Activated gamma-delta T cell (primary cell): Measurements from ENCODE around the gene ACVR2B.

Experiments
- DNase-seq: peaks from one replicate; lab custom pipeline; 2025; lab: John Stamatoyannopoulos, UW

Gene ACVR2B

GRCh38 chr3:38458796-38459498 lies 5.3 kb downstream of the ACVR2B start:
- no peak for DNase-seq

DNA sequence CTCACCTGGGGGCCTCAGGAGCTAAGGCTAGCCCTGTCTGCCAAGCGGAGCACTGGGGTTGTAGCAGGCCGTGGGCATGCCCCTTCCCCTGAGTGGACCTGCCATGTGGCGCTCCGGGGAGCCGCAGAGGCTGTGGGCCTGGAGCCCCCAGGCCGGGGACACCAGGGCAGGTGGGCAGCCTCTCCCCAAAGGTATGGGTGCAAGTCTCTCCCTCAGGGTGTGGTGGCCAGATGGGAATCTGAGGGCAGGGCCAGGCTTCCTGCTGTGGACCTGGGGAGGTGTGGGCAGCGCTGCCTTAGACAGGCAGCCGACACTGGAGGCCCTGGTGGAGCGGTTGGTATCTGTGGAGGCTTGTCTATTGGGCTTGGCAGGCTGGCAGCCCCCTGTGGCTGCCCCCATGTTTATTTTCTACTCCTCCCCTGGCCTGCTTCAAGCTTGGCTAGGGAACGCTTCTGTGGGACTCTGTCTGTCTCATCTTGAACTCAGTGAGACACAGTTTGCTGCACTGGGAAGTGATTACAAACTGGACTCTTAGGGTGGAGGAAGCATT lies 5.9 kb downstream of the ACVR2B start:
- no peak for DNase-seq

GRCh38 chr3:38460377-38461270 lies 6.9 kb downstream of the ACVR2B start:
- DNase-seq: no peak

DNA sequence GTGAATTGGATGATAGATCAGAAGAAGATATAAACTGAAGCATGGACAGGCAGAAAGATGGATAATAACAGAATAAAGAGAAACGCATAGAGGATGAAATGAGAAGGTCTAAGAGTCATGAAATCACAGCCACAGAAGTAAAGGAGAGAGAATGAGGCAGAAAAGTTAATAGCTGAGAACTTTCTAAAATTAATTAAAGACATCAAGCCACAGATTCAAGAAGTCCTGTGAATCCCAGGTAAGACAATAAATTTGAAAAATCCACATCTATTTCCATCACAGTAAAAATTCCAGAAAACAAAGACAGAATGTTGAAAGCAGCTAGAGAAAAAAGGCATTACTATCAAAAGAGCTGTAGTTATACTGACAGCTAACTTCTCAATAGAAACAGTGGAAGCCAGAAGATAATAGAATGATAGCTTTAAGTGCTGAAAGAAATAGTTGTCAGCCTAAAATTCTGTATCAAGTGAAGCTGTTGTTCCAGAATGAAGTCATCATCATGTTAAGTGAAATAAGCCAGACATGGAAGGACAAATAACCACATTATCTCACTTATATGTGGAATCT lies 12.0 kb downstream of the ACVR2B start:
- no peak for DNase-seq

DNA sequence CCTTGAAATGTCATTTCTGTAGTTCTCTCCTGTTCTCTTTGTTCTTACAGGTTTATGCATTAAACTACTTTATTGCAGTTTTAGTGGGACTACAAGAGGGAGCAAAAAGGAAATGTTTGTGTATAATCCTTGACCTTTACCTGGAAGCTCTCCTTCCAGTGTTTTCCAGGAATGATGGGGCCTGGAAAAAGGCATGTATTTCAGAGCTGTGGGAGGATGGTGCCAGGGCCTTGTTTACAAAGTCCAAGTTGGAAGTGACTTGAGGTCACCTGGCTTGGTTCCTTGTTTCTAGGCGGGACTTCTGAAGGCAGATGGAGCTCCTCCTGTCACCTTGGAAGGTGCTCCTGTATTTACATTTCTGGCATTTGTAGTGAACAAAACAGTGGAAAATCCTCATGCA lies 15.1 kb downstream of the ACVR2B start:
- DNase-seq: no peak

- no peak for DNase-seq
These were observed 16.2 kb downstream of the ACVR2B start for GRCh38 chr3:38469852-38470251.

DNA sequence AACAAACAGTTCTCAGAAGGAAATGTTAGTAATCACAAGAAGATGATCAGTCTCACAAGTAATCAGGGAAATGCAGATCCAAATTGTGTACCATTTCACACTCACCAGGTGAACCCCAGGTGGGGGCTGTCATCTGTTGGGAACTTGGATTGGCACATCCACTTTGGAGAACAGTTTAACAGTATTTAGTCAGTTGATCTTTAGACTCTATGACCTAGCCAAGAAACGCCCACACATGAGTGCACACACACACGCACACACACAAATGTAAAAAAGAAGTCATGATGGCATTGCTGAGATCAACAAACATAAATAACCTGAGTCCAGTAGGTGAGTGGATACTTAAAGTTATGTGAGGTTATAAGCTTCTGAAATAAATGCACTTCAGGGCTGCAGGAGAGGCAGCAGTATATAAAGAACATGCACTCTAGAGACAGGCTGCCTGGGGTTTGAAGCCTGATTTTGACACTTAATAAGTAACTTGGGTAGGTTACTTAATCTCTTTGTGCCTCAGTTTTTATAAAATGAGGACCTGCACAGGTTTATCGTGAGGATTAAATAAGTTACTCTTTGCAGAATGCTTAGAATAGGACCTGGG lies 17.7 kb downstream of the ACVR2B start:
- DNase-seq: no peak

GRCh38 chr3:38472342-38472741 lies 18.7 kb downstream of the ACVR2B start:
- no peak for DNase-seq

DNA sequence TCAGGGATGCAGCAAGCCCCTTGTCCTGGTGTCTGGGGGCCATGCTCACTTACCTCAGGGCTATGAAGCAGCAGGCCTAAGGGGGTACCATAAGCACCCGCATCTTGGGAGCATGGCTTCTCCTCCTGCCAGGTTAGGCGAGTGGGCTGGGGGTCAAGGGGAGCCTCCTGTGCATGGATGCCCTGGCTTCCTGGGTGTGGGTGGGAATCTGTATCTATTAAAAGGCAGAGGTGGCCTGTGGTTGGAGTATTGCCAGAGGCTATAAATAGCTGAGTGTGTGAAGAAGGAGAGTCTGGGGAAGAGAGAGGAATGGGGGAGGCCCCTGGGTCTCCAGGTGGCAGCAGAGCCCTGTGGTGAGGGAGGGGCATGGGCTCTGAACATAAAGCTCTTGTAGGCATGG lies 19.5 kb downstream of the ACVR2B start:
- no peak for DNase-seq

DNA sequence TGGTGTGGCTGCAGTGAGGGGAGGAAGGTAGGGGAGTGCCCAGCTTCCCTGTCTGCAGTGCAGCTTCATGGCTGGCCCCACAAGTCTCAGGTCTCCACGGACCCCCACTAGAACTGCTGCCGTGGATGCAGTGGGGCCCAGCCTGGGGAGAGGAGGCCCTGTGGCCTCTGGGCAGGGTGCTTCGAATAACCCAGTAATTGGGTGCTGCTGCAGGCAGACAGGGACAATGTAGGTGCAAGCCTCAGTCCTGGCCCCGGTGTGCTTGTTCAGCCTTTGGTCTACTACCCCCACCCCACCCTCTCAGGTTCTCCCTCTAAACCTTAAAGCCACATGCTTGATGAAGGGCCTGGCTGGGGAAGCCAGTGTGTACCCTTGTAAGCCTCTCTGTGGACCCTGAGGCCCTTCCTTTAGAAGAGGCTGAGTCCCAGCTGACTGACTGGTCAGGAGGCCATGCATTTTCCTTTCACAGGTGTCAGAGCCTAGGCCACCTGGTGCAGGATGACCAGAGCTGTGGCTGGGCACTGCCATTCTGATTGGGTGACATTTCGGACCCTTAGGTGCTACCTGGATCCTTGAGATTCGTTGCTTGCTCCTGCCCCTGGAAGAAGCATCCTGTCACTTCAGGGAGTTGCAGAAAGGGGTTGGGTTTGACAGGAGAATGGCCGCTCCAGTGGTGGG lies 21.4 kb downstream of the ACVR2B start:
- no peak for DNase-seq

DNA sequence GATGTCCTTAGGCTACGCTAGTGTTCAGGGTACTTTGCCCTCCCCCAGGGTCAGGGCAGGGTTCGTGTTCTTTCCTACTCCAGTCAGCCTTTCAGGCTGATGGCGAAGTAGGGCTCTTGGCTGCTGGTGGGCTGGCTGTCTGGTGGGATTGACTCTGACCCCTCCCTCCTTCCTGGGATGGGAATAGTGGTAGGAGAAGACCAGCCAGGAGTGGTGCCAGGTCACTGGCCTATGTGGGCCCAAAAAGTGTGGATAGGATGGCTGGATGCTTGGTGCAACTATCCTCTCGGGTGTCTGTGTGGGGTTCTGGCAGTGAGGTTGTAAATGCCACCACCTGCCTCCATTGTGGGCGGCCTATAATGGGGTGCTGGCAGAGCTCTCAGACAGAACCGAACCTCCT lies 22.0 kb downstream of the ACVR2B start:
- no peak for DNase-seq

- no peak for DNase-seq
These were observed 22.6 kb downstream of the ACVR2B start for GRCh38 chr3:38476157-38476756.

DNA sequence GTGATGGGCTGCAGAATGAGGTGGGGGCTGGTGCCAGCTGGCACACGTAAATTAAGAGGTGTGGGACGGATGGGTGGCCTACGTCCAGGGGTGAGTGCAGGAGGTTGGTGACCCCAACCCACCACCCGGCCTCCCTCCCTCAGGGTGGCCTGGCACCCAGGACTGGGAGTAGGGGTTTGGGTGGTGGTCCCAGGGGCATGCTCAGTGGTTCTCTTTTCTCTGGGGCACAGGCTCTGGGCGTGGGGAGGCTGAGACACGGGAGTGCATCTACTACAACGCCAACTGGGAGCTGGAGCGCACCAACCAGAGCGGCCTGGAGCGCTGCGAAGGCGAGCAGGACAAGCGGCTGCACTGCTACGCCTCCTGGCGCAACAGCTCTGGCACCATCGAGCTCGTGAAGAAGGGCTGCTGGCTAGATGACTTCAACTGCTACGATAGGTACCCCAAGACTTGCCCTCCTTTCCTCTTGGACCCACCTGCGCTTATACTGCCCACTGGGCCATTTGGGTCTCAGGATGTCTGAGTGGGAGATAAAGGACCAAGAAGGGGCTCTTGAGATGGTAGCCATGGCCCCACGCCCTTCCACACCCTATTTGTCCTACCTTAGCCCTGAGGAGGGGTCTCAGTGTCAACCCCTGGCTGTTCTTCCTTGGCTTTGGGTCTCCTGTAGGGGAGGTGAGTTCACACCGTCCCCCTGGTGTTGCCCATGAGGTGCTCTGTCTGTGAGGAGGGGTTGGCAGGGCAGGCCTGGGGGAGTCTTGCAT lies 23.5 kb downstream of the ACVR2B start:
- no peak for DNase-seq

GRCh38 chr3:38477839-38478450 lies 24.3 kb downstream of the ACVR2B start:
- DNase-seq: no peak

- no peak for DNase-seq
These were observed 25.2 kb downstream of the ACVR2B start for GRCh38 chr3:38478901-38479300.

DNA sequence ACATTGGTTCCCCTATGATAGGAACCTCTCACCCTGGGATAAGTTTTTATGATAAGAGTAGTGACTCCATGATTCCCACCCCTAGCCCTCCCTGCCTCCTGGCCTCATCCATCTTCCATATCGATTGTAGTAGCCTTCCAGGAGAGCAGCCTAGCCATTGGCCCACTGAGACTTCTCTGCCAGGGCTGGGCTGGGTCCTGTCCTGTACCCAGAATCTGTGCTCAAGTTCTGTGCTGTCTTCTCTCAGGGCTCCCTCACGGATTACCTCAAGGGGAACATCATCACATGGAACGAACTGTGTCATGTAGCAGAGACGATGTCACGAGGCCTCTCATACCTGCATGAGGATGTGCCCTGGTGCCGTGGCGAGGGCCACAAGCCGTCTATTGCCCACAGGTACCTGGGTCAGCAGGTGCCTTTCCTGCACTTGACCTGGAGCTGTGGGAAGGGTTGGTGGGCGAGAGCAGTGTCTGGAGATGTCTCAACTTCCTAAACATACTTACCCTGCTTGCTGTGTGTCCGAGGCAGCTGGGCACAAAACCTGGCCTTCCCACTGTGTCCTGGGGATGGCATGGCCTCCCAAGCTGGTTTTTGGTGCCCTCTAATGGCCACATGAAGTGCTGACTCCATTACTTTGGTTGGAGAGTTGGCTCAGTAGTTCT lies 25.9 kb downstream of the ACVR2B start:
- DNase-seq: no peak

- no peak for DNase-seq
These were observed 26.4 kb downstream of the ACVR2B start for GRCh38 chr3:38480093-38480445.

DNA sequence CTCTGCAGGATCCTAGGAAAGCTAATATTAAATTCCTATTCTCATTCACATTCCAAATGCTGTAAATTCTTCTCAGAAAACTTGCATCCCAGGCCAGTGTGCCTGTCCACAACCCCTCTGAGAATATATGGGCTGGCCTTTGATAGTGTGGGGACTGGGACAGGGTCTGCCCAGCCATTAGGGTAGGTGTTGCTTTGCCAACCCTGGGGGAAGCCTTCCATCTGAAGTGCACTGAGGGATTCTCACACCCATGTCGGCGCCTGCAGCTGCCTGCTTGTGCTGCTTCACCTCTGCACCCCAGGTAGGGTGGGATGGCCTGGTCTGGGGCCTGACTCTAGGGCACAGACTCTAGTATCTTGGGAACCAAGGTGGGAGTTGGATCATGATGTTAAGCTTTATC lies 27.2 kb downstream of the ACVR2B start:
- no peak for DNase-seq

DNA sequence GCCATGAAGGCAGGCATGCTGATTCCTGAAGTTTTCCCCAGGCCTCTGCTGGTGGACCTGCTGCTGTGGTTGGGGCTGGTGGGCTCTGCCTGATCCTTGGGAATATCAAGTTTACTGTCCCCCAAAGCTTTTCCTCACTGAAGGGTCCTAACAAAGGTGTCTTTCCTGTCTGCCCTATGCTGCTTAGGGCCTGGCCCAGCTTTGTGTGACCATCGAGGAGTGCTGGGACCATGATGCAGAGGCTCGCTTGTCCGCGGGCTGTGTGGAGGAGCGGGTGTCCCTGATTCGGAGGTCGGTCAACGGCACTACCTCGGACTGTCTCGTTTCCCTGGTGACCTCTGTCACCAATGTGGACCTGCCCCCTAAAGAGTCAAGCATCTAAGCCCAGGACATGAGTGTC lies 29.3 kb downstream of the ACVR2B start:
- no peak for DNase-seq

DNA sequence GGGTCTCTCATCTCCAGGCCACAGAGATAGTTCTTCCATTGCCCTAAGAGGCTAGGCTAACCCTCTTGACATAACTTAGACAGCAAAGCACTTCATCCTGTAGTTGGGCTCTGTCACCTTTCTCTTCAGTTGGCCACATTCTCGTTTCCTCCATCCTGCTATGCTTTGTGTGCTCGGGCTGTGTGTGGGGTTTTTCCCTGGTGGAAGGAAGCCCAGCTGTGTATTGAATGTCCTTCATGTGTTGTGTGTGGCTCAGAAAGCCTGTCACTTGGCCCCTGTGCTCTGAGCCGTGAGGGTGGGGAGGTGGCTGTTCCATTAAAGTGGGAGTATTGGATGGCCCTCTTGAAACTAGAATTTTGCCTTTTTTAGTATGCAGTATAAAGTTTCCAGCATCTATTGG lies 33.6 kb downstream of the ACVR2B start:
- DNase-seq: no peak
